DND-41 (cell line): Measurements from ENCODE around the gene TBX18.
A peak's percentile ranks its signal among the peaks of the same experiment; 100 is the strongest.

ENCODE experiments used
- ATAC-seq: fragments of 200-7000 bp; cut with Tn5 transposase; 3 replicates; pipeline ENCODE4 v1.9.1; 2021; ENCODE audit warnings: low read depth; ENCODE audit not compliant: insufficient read depth
- DNase-seq: peaks from one replicate; pipeline ENCODE4 v3.0.0-alpha.2; 2020
- H2AFZ ChIP-seq: 2 replicates; pipeline ENCODE4 v1.6.0; 2012; ENCODE audit warnings: low read depth, low read length
- H3K27ac ChIP-seq: 2 replicates; pipeline ENCODE4 v1.5.1; 2012; ENCODE audit warnings: low read length, inconsistent platforms
- H3K27me3 ChIP-seq: fragments of 200-600 bp; sonication (generic); 2 replicates; pipeline ENCODE4 v1.6.0; 2012; ENCODE audit warnings: low read length, mild to moderate bottlenecking, inconsistent platforms; ENCODE audit not compliant: insufficient read depth, poor library complexity
- H3K36me3 ChIP-seq: 2 replicates; pipeline ENCODE4 v1.5.1; 2012; ENCODE audit warnings: low read length, inconsistent platforms; ENCODE audit not compliant: insufficient read depth
- H3K4me1 ChIP-seq: 2 replicates; pipeline ENCODE4 v1.5.1; 2012; ENCODE audit warnings: mild to moderate bottlenecking, low read length; ENCODE audit not compliant: insufficient read depth
- H3K4me2 ChIP-seq: 2 replicates; pipeline ENCODE4 v1.6.0; 2012; ENCODE audit warnings: mild to moderate bottlenecking, moderate library complexity, low read length, inconsistent platforms; ENCODE audit not compliant: insufficient read depth
- H3K4me3 ChIP-seq, 2 experiments: fragments of 200-600 bp in 1 of 2; shearing (Covaris generic) in 1 of 2; 2 replicates each; pipeline ENCODE4 v1.5.1; 2012 to 2016; ENCODE audit warnings: inconsistent platforms in 2 of 2, low read length in 2 of 2, mild to moderate bottlenecking in 2 of 2, low read depth in 1 of 2, moderate library complexity in 1 of 2
- H3K79me2 ChIP-seq: 2 replicates; pipeline ENCODE4 v1.6.0; 2012; ENCODE audit warnings: low read length, inconsistent platforms; ENCODE audit not compliant: insufficient read depth
- H3K9ac ChIP-seq: 2 replicates; pipeline ENCODE4 v1.6.0; 2012; ENCODE audit warnings: low read depth, mild to moderate bottlenecking, inconsistent platforms, low read length, moderate library complexity
- H3K9me3 ChIP-seq: 2 replicates; pipeline ENCODE4 v1.5.1; 2012; ENCODE audit warnings: low read length, moderate library complexity, mild to moderate bottlenecking, inconsistent platforms; ENCODE audit not compliant: insufficient read depth, severe bottlenecking
- H4K20me1 ChIP-seq: 2 replicates; pipeline ENCODE4 v1.6.0; 2012; ENCODE audit warnings: low read length; ENCODE audit not compliant: insufficient read depth
- EZH2 ChIP-seq: IDR thresholded peaks from 3 replicates; pipeline ENCODE4 v1.6.1; 2012; ENCODE audit warnings: borderline replicate concordance, low read depth, mild to moderate bottlenecking, moderate library complexity, low read length, inconsistent platforms; ENCODE audit not compliant: severe bottlenecking
- TF ChIP-seq, protein P1 (sequence below): IDR thresholded peaks from 2 replicates; pipeline ENCODE4 v1.5.1; 2012; ENCODE audit warnings: borderline replicate concordance, low read length, moderate library complexity, mild to moderate bottlenecking; ENCODE audit not compliant: poor library complexity, severe bottlenecking; ENCODE audit errors: extremely low read depth

Gene TBX18

DNA sequence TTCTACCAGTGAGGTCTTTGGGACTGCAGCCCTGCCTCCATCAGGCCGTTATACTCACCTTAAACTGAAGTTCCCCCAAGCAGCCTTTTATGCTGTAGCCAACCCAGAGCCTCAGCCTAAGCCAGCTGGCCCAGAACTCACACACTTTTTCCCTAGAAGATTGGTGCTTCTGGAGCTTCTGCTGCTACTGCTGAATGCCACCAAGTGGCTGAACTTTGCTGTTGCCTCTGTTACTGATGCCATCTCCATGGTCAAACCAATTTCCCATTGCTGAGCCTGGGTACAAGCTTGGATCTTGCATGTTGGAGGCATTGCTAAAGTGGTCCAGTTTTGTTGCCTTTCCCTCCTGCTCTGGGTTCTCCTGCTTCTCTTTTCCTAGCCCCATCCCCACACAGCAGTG lies 15.0 kb upstream of the TBX18 start:
- Histone ChIP-seq H3K36me3 (no peaks in the 10 kb centered on the region), H3K79me2 (no peaks in the 10 kb centered on the region), H3K4me1 (no peaks in the 10 kb centered on the region), H4K20me1 (no peaks in the 10 kb centered on the region), H3K27me3 (no peaks in the 10 kb centered on the region), H3K27ac (no peak overlapping the region), H2AFZ (no peak overlapping the region), H3K9ac (no peak overlapping the region), H3K4me3 (no peak overlapping the region), H3K9me3 (no peaks in the 10 kb centered on the region), H3K4me2 (no peak overlapping the region)
- DNase-seq (no peak), ATAC-seq (no peak; the same call in 2 of the 3 replicates)
- TF ChIP-seq EZH2 = no peak
- TF ChIP-seq, protein P1, sequence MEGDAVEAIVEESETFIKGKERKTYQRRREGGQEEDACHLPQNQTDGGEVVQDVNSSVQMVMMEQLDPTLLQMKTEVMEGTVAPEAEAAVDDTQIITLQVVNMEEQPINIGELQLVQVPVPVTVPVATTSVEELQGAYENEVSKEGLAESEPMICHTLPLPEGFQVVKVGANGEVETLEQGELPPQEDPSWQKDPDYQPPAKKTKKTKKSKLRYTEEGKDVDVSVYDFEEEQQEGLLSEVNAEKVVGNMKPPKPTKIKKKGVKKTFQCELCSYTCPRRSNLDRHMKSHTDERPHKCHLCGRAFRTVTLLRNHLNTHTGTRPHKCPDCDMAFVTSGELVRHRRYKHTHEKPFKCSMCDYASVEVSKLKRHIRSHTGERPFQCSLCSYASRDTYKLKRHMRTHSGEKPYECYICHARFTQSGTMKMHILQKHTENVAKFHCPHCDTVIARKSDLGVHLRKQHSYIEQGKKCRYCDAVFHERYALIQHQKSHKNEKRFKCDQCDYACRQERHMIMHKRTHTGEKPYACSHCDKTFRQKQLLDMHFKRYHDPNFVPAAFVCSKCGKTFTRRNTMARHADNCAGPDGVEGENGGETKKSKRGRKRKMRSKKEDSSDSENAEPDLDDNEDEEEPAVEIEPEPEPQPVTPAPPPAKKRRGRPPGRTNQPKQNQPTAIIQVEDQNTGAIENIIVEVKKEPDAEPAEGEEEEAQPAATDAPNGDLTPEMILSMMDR = peak; percentile 39

DNA sequence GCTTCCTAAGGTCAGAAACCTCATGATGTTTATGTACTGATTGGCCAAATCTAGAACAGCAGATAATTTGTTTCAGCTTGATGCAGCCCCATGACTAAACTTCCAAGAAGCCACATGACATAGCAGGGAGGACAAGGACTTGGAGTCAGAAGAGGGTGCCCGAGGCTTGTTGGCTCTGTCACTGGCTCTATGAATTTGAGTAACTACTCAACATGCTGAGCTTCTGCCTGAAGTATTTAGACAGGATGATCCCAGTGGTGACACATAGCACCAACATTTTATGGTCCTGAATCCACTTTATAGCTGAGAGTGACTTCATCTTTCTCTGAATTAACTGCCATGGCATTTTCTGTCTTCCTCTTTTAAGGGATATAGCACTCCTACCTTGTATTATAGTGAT lies 13.5 kb upstream of the TBX18 start:
- H4K20me1 ChIP-seq = no peaks in the 10 kb centered on the region
- no peaks in the 10 kb centered on the region for H3K27me3 ChIP-seq
- H3K4me2 ChIP-seq = no peak overlapping the region
- H3K79me2 ChIP-seq = no peaks in the 10 kb centered on the region
- TF ChIP-seq, protein P1 = no peak
- no peak for TF ChIP-seq EZH2
- ATAC-seq (no peak), DNase-seq (no peak)
- H2AFZ ChIP-seq = no peak overlapping the region
- H3K27ac ChIP-seq = no peak overlapping the region
- H3K4me1 ChIP-seq = no peaks in the 10 kb centered on the region
- peaks cover 7% of the 10 kb centered on the region for H3K9me3 ChIP-seq
- H3K36me3 ChIP-seq = no peaks in the 10 kb centered on the region
- H3K9ac ChIP-seq = no peak overlapping the region
- H3K4me3 ChIP-seq = no peak overlapping the region

DNA sequence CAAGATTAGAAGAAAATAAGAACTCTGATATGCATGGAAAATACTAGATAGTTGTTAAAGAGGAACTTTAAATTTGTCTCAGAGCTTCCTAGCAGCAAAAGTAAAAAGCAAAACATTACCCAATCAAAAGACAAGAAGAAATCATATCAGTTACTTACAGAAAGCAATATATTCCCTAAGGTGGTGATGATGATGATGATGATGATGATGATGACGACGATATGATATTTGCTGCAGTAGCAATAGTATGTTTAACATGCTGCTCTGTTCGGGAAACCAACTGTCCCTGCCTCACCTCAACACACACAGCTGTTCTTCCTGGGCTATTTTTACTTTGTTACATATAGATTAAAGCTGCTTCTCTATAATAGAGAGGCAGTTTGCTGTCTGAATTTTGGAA lies 12.0 kb upstream of the TBX18 start:
- Histone ChIP-seq H3K4me2 (no peak overlapping the region), H3K27ac (no peak overlapping the region), H3K36me3 (no peaks in the 10 kb centered on the region), H3K4me1 (no peaks in the 10 kb centered on the region), H2AFZ (no peak overlapping the region), H3K9me3 (peaks cover 7% of the 10 kb centered on the region), H3K27me3 (no peaks in the 10 kb centered on the region), H3K9ac (no peak overlapping the region), H4K20me1 (no peaks in the 10 kb centered on the region), H3K4me3 (no peak overlapping the region), H3K79me2 (no peaks in the 10 kb centered on the region)
- ATAC-seq (no peak), DNase-seq (no peak)
- TF ChIP-seq EZH2 = no peak
- TF ChIP-seq, protein P1 = no peak

DNA sequence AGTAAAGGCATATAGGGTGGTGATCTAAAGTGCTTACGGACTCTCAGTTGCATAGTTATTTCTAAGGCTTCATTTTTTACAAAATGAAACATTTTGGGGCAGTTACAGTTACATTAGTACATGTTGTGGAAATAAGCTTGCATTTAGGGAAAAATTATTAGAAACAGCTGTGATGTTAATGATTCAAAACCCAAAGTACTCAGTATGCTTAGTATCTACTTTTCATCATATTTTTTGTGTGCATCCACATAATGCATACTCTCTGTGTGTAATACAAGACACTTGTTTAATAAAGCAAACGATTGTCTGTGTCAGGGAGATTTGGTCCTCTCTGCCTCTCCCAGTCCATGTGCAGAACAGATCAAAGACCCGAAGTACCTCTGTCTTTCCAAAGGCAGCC lies 11.4 kb upstream of the TBX18 start:
- Histone ChIP-seq H3K9me3 (peaks cover 7% of the 10 kb centered on the region), H3K4me2 (no peak overlapping the region), H3K27ac (no peak overlapping the region), H3K79me2 (no peaks in the 10 kb centered on the region), H3K36me3 (no peaks in the 10 kb centered on the region), H4K20me1 (no peaks in the 10 kb centered on the region), H3K4me1 (no peaks in the 10 kb centered on the region), H3K4me3 (no peak overlapping the region), H2AFZ (no peak overlapping the region), H3K9ac (no peak overlapping the region), H3K27me3 (no peaks in the 10 kb centered on the region)
- ATAC-seq (no peak), DNase-seq (no peak)
- TF ChIP-seq, protein P1 = no peak
- no peak for TF ChIP-seq EZH2
